Measurements from ENCODE around the gene SEPTIN5. TPM values are rescaled to one million over a fixed set of nuclear protein-coding genes. Genes with fewer than 3 reads are reported as not detected.

SEPTIN5 gene
- total and polyA plus RNA-seq, 9 of the 15 experiments (the other 6 are each of a cell fraction or from before 2014, with no cell fraction given) = 0.03 to 195 (median 119) TPM

GRCh38 chr22:19724927-19725661, 10.8 kb downstream of the SEPTIN5 start (continued):
- TF ChIP-seq RREB1 (CRISPR knock-in tag; IDR thresholded peaks at IDR 0.05) = no peak
- TF ChIP-seq POLR3A (IDR thresholded peaks at IDR 0.05; ENCODE audit: borderline replicate concordance, extremely low read depth, insufficient read depth, insufficient read length) = no peak
- no peak for TF ChIP-seq USF1 (CRISPR knock-in tag; IDR thresholded peaks at IDR 0.05)
- TF ChIP-seq ILF3 (IDR thresholded peaks at IDR 0.05; ENCODE audit: borderline replicate concordance) = no peak
- no peak for TF ChIP-seq PCBP1 (IDR thresholded peaks at IDR 0.05; ENCODE audit: low read depth, low read length, poor library complexity, severe bottlenecking)
- TF ChIP-seq ZNF134 (CRISPR knock-in tag; conservative IDR thresholded peaks at IDR 0.05) = no peak
- no peak for TF ChIP-seq KLF16 (IDR thresholded peaks at IDR 0.05)
- no peak for TF ChIP-seq SAFB (IDR thresholded peaks at IDR 0.05; ENCODE audit: borderline replicate concordance, low read depth, low read length)
- no peak for TF ChIP-seq ZNF140 (CRISPR knock-in tag; IDR thresholded peaks at IDR 0.05)
- TF ChIP-seq ZNF384 (IDR thresholded peaks at IDR 0.05; ENCODE audit: low read depth, low read length) = no peak
- TF ChIP-seq PTRF (tag; IDR thresholded peaks at IDR 0.05) = no peak
- TF ChIP-seq ZFP36 (IDR thresholded peaks at IDR 0.05; ENCODE audit: low read depth, low read length, partially characterized antibody) = no peak
- no peak for TF ChIP-seq CXXC5 (CRISPR knock-in tag; IDR thresholded peaks at IDR 0.05)
